ENCODE measurements around the gene DMD. TPM values are rescaled to one million over a fixed set of nuclear protein-coding genes. Genes with fewer than 3 reads are reported as not detected.

DMD gene
- total and polyA plus RNA-seq, 2 donors (not counting 1 experiment from before 2014, with no cell fraction given) = 2.0 to 51.8 TPM

- no peak overlapping the region for H2AFZ ChIP-seq (ENCODE audit: insufficient read depth, low read depth, low read length, poor library complexity, severe bottlenecking)
- no peaks in the 10 kb centered on the region for H3K4me1 ChIP-seq (ENCODE audit: control insufficient read depth in 2 of 2, insufficient read depth in 2 of 2, low read length in 2 of 2)
- Mint-ChIP-seq H3K4me3 (no peak overlapping the region), H3K27ac (no peak overlapping the region), H3K27me3 (no peaks in the 10 kb centered on the region), H3K4me1 (no peaks in the 10 kb centered on the region), H3K9me3 (ENCODE audit: insufficient read depth) (no peaks in the 10 kb centered on the region)
- TF ChIP-seq, protein P1, sequence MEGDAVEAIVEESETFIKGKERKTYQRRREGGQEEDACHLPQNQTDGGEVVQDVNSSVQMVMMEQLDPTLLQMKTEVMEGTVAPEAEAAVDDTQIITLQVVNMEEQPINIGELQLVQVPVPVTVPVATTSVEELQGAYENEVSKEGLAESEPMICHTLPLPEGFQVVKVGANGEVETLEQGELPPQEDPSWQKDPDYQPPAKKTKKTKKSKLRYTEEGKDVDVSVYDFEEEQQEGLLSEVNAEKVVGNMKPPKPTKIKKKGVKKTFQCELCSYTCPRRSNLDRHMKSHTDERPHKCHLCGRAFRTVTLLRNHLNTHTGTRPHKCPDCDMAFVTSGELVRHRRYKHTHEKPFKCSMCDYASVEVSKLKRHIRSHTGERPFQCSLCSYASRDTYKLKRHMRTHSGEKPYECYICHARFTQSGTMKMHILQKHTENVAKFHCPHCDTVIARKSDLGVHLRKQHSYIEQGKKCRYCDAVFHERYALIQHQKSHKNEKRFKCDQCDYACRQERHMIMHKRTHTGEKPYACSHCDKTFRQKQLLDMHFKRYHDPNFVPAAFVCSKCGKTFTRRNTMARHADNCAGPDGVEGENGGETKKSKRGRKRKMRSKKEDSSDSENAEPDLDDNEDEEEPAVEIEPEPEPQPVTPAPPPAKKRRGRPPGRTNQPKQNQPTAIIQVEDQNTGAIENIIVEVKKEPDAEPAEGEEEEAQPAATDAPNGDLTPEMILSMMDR (IDR thresholded peaks at IDR 0.05) = no peak
- no peak for TF ChIP-seq EZH2 (IDR thresholded peaks at IDR 0.05; ENCODE audit: borderline replicate concordance, insufficient read depth, low read depth, low read length, poor library complexity, severe bottlenecking)
- 88% methylated on average over 1 of the region's 3 CpGs for WGBS (ENCODE audit: insufficient coverage)
- H3K36me3 ChIP-seq (replicated peaks in 1 of 2; ENCODE audit: control extremely low read depth in 1 of 2, control insufficient read depth in 1 of 2, extremely low read depth in 1 of 2, insufficient read depth in 2 of 2, low read length in 1 of 2) = no peaks in the 10 kb centered on the region
- ChIA-PET CTCF (no interaction called here), POLR2A (no interaction called here)
- no peaks in the 10 kb centered on the region for H3K27me3 ChIP-seq (replicated peaks in 1 of 4; ENCODE audit: control extremely low read depth in 1 of 4, control insufficient read depth in 3 of 4, insufficient read depth in 4 of 4, low read length in 3 of 4)
- no peaks in the 10 kb centered on the region for H3K79me2 ChIP-seq (ENCODE audit: control insufficient read depth, insufficient read depth, low read length)
- H3K4me2 ChIP-seq (replicated peaks; ENCODE audit: low read depth, low read length, poor library complexity, severe bottlenecking) = no peak overlapping the region
- H3K9ac ChIP-seq (ENCODE audit: low read length) = no peak overlapping the region
- intact Hi-C loops (cut with micrococcal nuclease) = no loop called here
- no peaks in the 10 kb centered on the region for H3K9me3 ChIP-seq (ENCODE audit: control extremely low read depth in 1 of 3, control insufficient read depth in 2 of 3, insufficient read depth in 1 of 3, low read length in 2 of 3)
- no peak overlapping the region for H3K4me3 ChIP-seq (ENCODE audit: control extremely low read depth in 1 of 5, extremely low read depth in 1 of 5, insufficient read depth in 1 of 5, low read depth in 2 of 5, low read length in 4 of 5)
- no peaks in the 10 kb centered on the region for H4K20me1 ChIP-seq (ENCODE audit: control insufficient read depth, insufficient read depth, low read length, poor library complexity, severe bottlenecking)
- ATAC-seq (ENCODE audit: low read depth) = no peak
- H3K27ac ChIP-seq (ENCODE audit: low read length in 2 of 2) = no peak overlapping the region
- no peak for DNase-seq
These were observed 1665.2 kb downstream of the DMD start for GRCh38 chrX:31546126-31546525.

- H3K4me3 ChIP-seq (ENCODE audit: control extremely low read depth in 1 of 5, extremely low read depth in 1 of 5, insufficient read depth in 1 of 5, low read depth in 2 of 5, low read length in 4 of 5) = no peak overlapping the region
- H2AFZ ChIP-seq (ENCODE audit: insufficient read depth, low read depth, low read length, poor library complexity, severe bottlenecking) = no peak overlapping the region
These were observed 1665.6 kb downstream of the DMD start for GRCh38 chrX:31545726-31546125.

More at GRCh38 chrX:31545726-31546125, 1665.6 kb downstream of the DMD start:
- no peak overlapping the region for H3K9ac ChIP-seq (ENCODE audit: low read length)
- no peak for DNase-seq
- H3K79me2 ChIP-seq (ENCODE audit: control insufficient read depth, insufficient read depth, low read length) = no peaks in the 10 kb centered on the region
- ChIA-PET CTCF (no interaction called here), POLR2A (no interaction called here)
- TF ChIP-seq EZH2 (IDR thresholded peaks at IDR 0.05; ENCODE audit: borderline replicate concordance, insufficient read depth, low read depth, low read length, poor library complexity, severe bottlenecking) = no peak
- TF ChIP-seq, protein P1 (IDR thresholded peaks at IDR 0.05) = no peak
- H4K20me1 ChIP-seq (ENCODE audit: control insufficient read depth, insufficient read depth, low read length, poor library complexity, severe bottlenecking) = no peaks in the 10 kb centered on the region
- H3K27ac Mint-ChIP-seq = no peak overlapping the region
- H3K27me3 ChIP-seq (replicated peaks in 1 of 4; ENCODE audit: control extremely low read depth in 1 of 4, control insufficient read depth in 3 of 4, insufficient read depth in 4 of 4, low read length in 3 of 4) = no peaks in the 10 kb centered on the region
- H3K4me2 ChIP-seq (replicated peaks; ENCODE audit: low read depth, low read length, poor library complexity, severe bottlenecking) = no peak overlapping the region
- no peak overlapping the region for H3K4me3 Mint-ChIP-seq
- no peaks in the 10 kb centered on the region for H3K9me3 Mint-ChIP-seq (ENCODE audit: insufficient read depth)
- H3K9me3 ChIP-seq (ENCODE audit: control extremely low read depth in 1 of 3, control insufficient read depth in 2 of 3, insufficient read depth in 1 of 3, low read length in 2 of 3) = no peaks in the 10 kb centered on the region
- no peaks in the 10 kb centered on the region for H3K4me1 Mint-ChIP-seq
- intact Hi-C loops (cut with micrococcal nuclease) = no loop called here
- no peak for ATAC-seq (ENCODE audit: low read depth)
- no peaks in the 10 kb centered on the region for H3K36me3 ChIP-seq (replicated peaks in 1 of 2; ENCODE audit: control extremely low read depth in 1 of 2, control insufficient read depth in 1 of 2, extremely low read depth in 1 of 2, insufficient read depth in 2 of 2, low read length in 1 of 2)
- H3K4me1 ChIP-seq (ENCODE audit: control insufficient read depth in 2 of 2, insufficient read depth in 2 of 2, low read length in 2 of 2) = no peaks in the 10 kb centered on the region
- WGBS (ENCODE audit: insufficient coverage) = no CpG with 5 or more reads among the region's 5 CpGs
- H3K27ac ChIP-seq (ENCODE audit: low read length in 2 of 2) = no peak overlapping the region
- H3K27me3 Mint-ChIP-seq = no peaks in the 10 kb centered on the region
